HG03521 (cell line): ENCODE results near the gene ANKRD55.
"Not testable (repeated sequence)": the region's sequence is repeated elsewhere in the genome, so short reads cannot be mapped to it uniquely, and the experiment has no call there.

ENCODE experiments used
- ATAC-seq: cut with Tn5 transposase; IDR thresholded peaks from one replicate; pipeline ENCODE4 v1.9.1; 2021; ENCODE audit warnings: mild to moderate bottlenecking, moderate library complexity; ENCODE audit not compliant: unreplicated experiment

Gene ANKRD55

DNA sequence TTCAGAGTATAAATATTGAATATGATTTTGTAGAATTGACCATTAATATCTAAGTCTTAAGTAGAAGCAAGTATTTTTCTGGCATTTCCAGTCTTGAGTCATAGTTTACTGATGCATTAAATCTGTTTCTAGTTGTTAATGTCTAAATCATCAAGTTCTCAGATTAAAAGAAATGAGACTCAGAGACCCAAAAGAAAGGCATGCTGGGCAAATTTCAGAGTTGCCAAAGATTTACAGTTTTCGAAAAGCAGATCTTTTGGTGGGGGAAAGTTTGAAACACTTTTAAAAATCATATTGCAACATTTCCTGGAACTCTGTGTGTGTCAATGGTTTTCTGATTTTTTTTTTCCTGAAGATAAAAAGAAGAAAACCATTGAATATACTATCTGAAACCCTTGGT, 60.9 kb downstream of the ANKRD55 start:
- no peak for ATAC-seq

DNA sequence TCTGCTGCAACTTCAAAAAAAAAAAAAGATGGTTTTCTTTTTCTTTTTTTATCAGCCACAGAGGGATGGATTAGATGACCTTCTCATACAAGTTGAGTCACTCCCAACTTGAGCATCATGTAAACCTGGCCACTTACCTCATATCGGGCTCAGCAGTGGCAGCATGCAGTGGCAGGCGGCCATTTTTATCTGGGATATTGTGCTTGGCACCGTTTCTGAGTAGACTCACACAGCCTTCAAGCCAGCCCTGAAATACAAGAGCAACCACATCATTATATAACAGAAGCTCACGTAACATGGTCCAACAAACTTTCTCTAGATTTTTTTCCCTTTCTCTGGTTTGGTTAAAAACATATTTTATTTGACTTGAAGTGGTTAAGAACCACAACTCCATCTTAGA, 62.6 kb downstream of the ANKRD55 start:
- no peak for ATAC-seq

- ATAC-seq = no peak
These were observed 63.2 kb downstream of the ANKRD55 start for GRCh38 chr5:56169949-56170348.

DNA sequence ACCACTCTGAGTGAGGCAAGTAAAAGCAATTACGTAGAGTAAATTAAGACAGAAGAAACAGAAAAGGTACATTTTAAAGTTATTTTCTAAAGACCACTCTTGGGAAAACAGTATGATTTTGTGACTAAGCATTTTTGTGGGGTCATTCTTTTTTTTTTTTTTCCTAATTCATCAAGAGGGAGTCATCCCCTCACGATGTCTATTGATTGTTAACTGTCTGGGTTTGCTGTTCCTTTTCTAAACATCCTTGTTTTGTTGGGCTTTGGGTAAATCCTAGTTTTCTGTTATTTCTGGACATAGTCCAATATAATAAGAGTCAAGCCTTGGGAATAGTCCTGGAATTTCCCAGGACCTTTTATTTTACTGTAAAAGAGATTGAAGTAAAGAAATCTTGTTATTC, 63.8 kb downstream of the ANKRD55 start:
- ATAC-seq = no peak

DNA sequence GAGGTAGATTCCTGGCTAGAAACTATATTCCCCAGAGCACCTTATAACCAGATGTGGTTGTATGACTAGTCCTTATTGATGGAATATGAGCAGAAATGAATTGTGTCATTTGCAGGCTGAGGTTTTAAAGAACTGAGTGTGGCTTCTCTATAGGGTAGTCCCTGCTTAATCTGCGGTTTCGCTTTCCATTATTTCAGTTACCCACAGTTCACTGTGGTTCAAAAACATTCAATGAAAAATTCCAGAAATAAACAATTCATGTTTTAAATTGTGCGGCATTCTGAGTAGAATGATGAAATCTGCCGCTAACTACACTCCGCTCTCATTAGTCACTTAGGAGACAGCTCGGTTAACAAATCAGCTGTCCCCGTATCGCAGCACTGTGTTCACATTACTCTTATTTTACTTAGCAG, 65.1 kb downstream of the ANKRD55 start:
- ATAC-seq = no peak

- ATAC-seq = no peak
These were observed 65.6 kb downstream of the ANKRD55 start for GRCh38 chr5:56167519-56167918.

GRCh38 chr5:56166671-56167385, 66.3 kb downstream of the ANKRD55 start:
- ATAC-seq = no peak

DNA sequence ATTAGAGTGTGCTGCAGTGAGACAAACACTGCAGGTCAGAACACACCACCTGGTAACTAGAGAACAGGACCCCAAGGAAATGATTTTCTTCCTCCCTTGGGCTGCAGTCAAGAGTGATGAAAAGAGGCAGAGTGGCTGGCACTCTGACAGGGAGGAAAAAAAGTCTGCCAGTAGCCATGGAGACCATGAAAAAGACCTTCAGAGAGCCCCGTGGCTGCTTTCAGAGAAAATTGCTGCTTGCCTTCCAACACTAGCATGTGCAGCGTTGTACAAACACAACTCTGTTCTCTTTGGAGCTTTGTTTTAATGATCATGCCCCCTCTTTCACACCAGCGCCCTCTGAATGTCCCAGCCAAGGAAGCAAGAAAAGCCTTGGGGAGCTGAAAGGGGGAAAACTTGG, 68.8 kb downstream of the ANKRD55 start:
- no peak for ATAC-seq

DNA sequence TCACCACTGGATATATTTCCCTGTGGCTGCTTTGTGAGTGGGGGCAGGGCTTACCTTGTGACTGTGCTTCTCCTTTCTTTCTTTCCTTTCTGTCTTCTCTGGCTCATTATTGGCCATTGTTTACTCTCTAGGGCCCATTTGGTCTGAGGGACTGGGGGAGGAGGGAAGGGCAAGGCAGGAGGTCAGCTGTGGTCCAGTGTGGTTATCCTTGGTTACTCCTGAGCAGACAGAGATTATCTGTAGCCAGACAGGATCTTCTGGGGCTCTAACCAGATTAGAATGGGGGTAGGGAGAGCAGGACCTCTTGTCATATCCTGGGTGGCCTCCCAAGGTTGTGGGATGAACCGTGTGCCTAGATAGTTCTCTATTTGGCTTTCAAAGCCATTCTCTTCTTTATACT, 71.2 kb downstream of the ANKRD55 start:
- ATAC-seq = no peak

DNA sequence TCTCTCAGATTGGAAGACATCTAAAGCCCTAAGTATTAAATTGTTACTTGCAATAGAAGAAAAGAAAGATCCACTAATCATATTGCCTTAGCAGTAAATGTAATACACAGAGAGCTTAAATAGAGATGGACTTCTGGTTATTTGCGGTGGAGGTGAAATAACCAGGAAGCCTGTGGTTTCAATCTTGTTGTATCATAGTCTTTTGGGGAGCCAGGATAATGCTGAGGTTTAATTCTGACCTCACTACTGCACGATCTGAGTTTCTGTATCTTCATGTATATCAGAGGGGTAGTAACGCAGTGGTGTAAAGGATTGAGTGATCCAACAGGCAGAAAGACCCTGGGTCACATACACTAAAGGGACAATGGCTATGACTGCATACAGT, 71.7 kb downstream of the ANKRD55 start:
- no peak for ATAC-seq

- no peak for ATAC-seq
These were observed 72.2 kb downstream of the ANKRD55 start for GRCh38 chr5:56160723-56161438.

- ATAC-seq = no peak
These were observed 73.6 kb downstream of the ANKRD55 start for GRCh38 chr5:56159521-56159947.

- no peak for ATAC-seq
These were observed 74.7 kb downstream of the ANKRD55 start for GRCh38 chr5:56158331-56158960.

- ATAC-seq = not testable (repeated sequence)
These were observed 75.9 kb downstream of the ANKRD55 start for GRCh38 chr5:56157191-56157621.

GRCh38 chr5:56156585-56157190, 76.4 kb downstream of the ANKRD55 start:
- peak; percentile 68 for ATAC-seq

DNA sequence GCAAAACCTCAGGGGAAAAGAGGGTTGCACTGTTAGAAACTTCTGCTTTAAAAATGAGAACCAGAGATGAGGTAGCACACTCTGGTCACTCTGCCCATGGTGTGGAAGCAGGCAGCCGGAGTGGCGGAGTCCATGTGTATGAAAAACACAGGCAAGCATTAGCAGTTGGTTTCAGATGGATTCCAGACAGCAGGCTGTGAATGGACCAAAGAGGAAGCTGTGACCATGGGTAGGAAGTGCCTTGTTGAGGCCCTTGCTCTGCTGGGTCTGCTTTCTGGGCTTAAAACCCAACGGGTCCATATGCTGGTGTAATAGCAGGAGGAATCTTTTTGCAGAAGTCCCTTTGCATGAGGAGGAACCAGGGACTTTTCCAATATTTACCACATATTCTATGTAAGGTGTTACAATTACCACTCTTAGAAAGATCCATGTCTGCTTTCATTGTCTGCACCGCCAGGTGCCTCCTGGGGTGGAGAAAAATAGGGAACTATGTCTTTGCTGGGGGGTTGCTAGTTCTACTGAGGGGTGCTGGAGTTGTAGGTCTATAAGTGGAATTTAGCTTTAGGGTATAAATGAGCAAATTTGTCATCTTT, 77.0 kb downstream of the ANKRD55 start:
- ATAC-seq = no peak

GRCh38 chr5:56154732-56155484, 78.2 kb downstream of the ANKRD55 start:
- no peak for ATAC-seq

- no peak for ATAC-seq
These were observed 80.7 kb downstream of the ANKRD55 start for GRCh38 chr5:56152437-56152836.

GRCh38 chr5:56150756-56151155, 82.4 kb downstream of the ANKRD55 start:
- ATAC-seq = not testable (repeated sequence)

DNA sequence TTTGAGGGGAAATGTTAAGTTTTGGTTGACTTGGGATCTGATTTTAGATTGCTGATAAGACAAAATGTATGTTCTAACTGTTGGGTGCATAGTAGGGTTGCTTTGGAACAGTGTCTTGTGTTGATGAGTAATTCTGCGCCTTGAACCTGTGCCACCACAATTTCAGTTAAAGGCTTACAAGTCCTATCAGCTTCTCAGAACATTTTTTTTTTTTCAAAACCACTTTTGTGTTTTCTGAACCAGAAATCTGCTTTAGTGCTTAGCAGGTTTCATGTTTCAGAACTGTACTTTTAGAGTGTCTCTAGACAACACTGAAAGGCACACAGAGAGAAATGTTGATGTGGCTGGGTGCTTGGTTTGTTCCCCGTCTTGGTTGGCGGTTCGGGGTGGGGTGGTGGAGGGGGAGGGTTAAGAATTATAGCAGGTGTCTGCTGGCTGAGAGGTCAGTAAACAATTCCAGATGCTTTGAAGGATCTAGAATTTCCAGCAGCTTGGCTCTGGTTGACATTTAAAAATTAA, 84.6 kb downstream of the ANKRD55 start:
- peak; percentile 95 for ATAC-seq
